ENCODE data around the gene RB1.
"Not testable (repeated sequence)": the region's sequence is repeated elsewhere in the genome, so short reads cannot be mapped to it uniquely, and the experiment has no call there.

Gene RB1

DNA sequence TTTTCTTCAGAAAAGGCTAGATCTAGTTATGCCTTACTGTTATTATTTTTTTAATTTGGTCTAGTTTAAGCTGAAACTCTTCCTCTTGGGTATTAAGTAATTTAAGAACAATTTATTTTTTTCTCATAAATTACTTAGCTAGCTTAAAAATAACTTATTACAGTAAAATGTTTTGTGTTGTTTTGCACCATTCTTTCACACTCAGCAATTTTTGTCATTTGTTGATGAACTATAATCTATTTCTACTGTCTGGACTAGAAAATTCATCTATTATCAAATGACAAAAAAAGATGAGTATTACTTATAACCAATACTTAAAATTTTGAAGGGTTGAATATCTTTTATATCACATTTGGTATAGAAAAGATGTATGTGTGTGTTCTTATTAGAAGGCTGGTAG lies 111.0 kb downstream of the RB1 start:
- Histone ChIP-seq H3K9me3 (ENCODE audit: insufficient read depth, low read depth, low read length) (peaks cover 3% of the 10 kb centered on the region; the same call in 1 of the 2 replicates), H3K4me1 (ENCODE audit: insufficient read depth, low read length) (peaks cover 19% of the 10 kb centered on the region; the same call in 1 of the 2 replicates), H3K4me3 (ENCODE audit: low read length) (no peak overlapping the region), H3K9ac (ENCODE audit: low read depth, low read length) (no peak overlapping the region), H3K27me3 (ENCODE audit: insufficient read depth, low read length) (no peaks in the 10 kb centered on the region), H3K36me3 (ENCODE audit: insufficient read depth, low read depth, low read length) (no peaks in the 10 kb centered on the region), H3K27ac (ENCODE audit: low read length) (no peak overlapping the region)

GRCh38 chr13:48415516-48415915 lies 112.0 kb downstream of the RB1 start:
- no peak overlapping the region for H3K4me3 ChIP-seq (ENCODE audit: low read length)
- no peak overlapping the region for H3K27ac ChIP-seq (ENCODE audit: low read length)
- H3K9me3 ChIP-seq (ENCODE audit: insufficient read depth, low read depth, low read length) = peaks cover 4% of the 10 kb centered on the region; the same call in 1 of the 2 replicates
- no peak overlapping the region for H3K9ac ChIP-seq (ENCODE audit: low read depth, low read length)
- H3K27me3 ChIP-seq (ENCODE audit: insufficient read depth, low read length) = no peaks in the 10 kb centered on the region
- H3K4me1 ChIP-seq (ENCODE audit: insufficient read depth, low read length) = peaks cover 19% of the 10 kb centered on the region; the same call in 1 of the 2 replicates
- H3K36me3 ChIP-seq (ENCODE audit: insufficient read depth, low read depth, low read length) = no peaks in the 10 kb centered on the region

DNA sequence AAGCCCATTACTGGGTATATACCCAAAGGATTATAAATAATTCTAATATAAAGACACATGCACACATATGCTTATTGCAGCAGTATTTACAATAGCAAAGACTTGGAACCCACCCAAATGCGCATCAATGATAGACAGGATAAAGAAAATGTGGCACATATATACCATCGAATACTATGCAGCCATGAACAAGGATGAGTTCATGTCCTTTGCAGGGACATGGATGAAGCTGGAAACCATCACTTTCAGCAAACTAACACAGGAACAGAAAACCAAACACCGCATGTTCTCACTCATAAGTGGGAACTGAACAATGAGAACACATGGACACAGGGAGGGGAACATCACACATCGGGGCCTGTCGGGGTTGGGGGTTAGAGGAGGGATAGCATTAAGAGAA lies 118.5 kb downstream of the RB1 start:
- H3K4me1 ChIP-seq (ENCODE audit: insufficient read depth, low read length); H3K9me3 ChIP-seq (ENCODE audit: insufficient read depth, low read depth, low read length); H3K4me3 ChIP-seq (ENCODE audit: low read length); H3K9ac ChIP-seq (ENCODE audit: low read depth, low read length); H3K27me3 ChIP-seq (ENCODE audit: insufficient read depth, low read length); H3K36me3 ChIP-seq (ENCODE audit: insufficient read depth, low read depth, low read length); H3K27ac ChIP-seq (ENCODE audit: low read length): not testable (repeated sequence)

GRCh38 chr13:48424212-48424611 lies 120.7 kb downstream of the RB1 start:
- Histone ChIP-seq H3K4me3 (ENCODE audit: low read length) (no peak overlapping the region), H3K9me3 (ENCODE audit: insufficient read depth, low read depth, low read length) (peaks cover 3% of the 10 kb centered on the region; the same call in 1 of the 2 replicates)

GRCh38 chr13:48426052-48426451 lies 122.5 kb downstream of the RB1 start:
- Histone ChIP-seq H3K36me3 (ENCODE audit: insufficient read depth, low read depth, low read length) (no peaks in the 10 kb centered on the region), H3K27me3 (ENCODE audit: insufficient read depth, low read length) (no peaks in the 10 kb centered on the region), H3K9me3 (ENCODE audit: insufficient read depth, low read depth, low read length) (no peaks in the 10 kb centered on the region), H3K4me1 (ENCODE audit: insufficient read depth, low read length) (no peaks in the 10 kb centered on the region), H3K27ac (ENCODE audit: low read length) (no peak overlapping the region), H3K4me3 (ENCODE audit: low read length) (no peak overlapping the region), H3K9ac (ENCODE audit: low read depth, low read length) (no peak overlapping the region)

More at GRCh38 chr13:48424212-48424611, 120.7 kb downstream of the RB1 start:
- Histone ChIP-seq H3K27ac (ENCODE audit: low read length) (no peak overlapping the region), H3K9ac (ENCODE audit: low read depth, low read length) (no peak overlapping the region), H3K4me1 (ENCODE audit: insufficient read depth, low read length) (no peaks in the 10 kb centered on the region), H3K36me3 (ENCODE audit: insufficient read depth, low read depth, low read length) (no peaks in the 10 kb centered on the region), H3K27me3 (ENCODE audit: insufficient read depth, low read length) (no peaks in the 10 kb centered on the region)

GRCh38 chr13:48426755-48427298 lies 123.3 kb downstream of the RB1 start:
- H3K4me1 ChIP-seq (ENCODE audit: insufficient read depth, low read length); H3K27ac ChIP-seq (ENCODE audit: low read length); H3K9ac ChIP-seq (ENCODE audit: low read depth, low read length); H3K36me3 ChIP-seq (ENCODE audit: insufficient read depth, low read depth, low read length); H3K4me3 ChIP-seq (ENCODE audit: low read length); H3K27me3 ChIP-seq (ENCODE audit: insufficient read depth, low read length); H3K9me3 ChIP-seq (ENCODE audit: insufficient read depth, low read depth, low read length): not testable (repeated sequence)

DNA sequence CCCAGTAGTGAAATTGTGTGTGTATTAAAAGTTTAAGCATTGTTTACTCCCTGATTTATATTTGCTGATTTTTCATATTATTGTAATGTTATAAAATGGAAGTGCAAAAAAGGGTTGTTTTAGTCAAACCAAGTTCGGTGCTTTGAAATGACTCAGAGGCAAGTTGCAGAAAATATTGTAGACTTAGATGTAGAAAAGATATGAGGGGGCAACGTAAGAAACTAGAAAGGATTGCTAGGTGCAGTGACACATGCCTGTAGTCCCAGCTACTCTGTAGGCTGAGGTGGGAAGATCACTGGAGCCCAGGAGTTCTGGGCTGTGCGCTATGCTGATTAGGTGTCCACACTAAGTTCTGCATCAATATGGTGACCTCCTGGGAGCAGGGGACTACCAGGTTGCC lies 125.5 kb downstream of the RB1 start:
- H3K9me3 ChIP-seq (ENCODE audit: insufficient read depth, low read depth, low read length) = no peaks in the 10 kb centered on the region
- no peak overlapping the region for H3K9ac ChIP-seq (ENCODE audit: low read depth, low read length)
- H3K27ac ChIP-seq (ENCODE audit: low read length) = no peak overlapping the region
- no peaks in the 10 kb centered on the region for H3K4me1 ChIP-seq (ENCODE audit: insufficient read depth, low read length)
- no peak overlapping the region for H3K4me3 ChIP-seq (ENCODE audit: low read length)
- H3K27me3 ChIP-seq (ENCODE audit: insufficient read depth, low read length) = no peaks in the 10 kb centered on the region
- H3K36me3 ChIP-seq (ENCODE audit: insufficient read depth, low read depth, low read length) = no peaks in the 10 kb centered on the region

DNA sequence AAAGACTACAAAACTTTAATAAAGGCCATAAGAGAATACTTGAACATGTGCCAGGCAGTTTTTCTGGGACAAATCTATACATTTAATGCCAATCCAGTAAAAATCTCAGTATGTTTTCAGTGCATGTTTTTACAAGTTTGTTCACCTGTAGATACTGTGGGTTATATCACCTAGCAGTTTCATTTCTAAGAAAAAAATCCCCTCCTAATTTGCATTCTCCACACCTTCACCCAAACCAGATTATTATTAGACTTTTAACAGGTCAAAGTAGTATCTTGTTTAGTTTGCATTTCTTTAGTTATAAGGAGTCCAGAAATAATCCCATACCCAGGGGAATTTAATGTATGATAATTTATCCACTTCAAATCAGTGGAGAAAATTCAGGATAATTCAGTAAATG lies 126.3 kb downstream of the RB1 start:
- Histone ChIP-seq H3K4me1 (ENCODE audit: insufficient read depth, low read length) (no peaks in the 10 kb centered on the region), H3K27me3 (ENCODE audit: insufficient read depth, low read length) (no peaks in the 10 kb centered on the region), H3K9ac (ENCODE audit: low read depth, low read length) (no peak overlapping the region), H3K27ac (ENCODE audit: low read length) (no peak overlapping the region), H3K36me3 (ENCODE audit: insufficient read depth, low read depth, low read length) (no peaks in the 10 kb centered on the region), H3K9me3 (ENCODE audit: insufficient read depth, low read depth, low read length) (no peaks in the 10 kb centered on the region), H3K4me3 (ENCODE audit: low read length) (no peak overlapping the region)

DNA sequence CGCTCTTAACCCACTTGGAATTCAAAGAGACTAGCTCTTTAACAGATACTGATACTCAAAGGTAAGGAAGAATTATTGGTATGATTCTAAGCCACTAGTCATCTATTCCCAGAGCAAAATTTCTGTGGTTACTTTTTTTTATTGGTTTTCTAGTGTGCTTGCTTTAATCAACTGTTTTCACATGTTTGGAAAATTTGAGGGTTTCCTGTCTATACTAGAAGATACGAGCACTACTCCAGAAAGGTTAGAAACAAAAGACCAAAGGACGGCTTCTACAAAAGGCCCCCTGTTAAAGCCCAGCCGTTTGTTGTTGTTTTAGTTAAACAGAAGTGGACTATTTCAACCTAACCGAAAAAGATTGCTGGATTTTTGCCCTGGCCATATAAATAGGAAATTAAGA lies 127.9 kb downstream of the RB1 start:
- no peaks in the 10 kb centered on the region for H3K36me3 ChIP-seq (ENCODE audit: insufficient read depth, low read depth, low read length)
- no peaks in the 10 kb centered on the region for H3K27me3 ChIP-seq (ENCODE audit: insufficient read depth, low read length)
- no peaks in the 10 kb centered on the region for H3K4me1 ChIP-seq (ENCODE audit: insufficient read depth, low read length)
- no peaks in the 10 kb centered on the region for H3K9me3 ChIP-seq (ENCODE audit: insufficient read depth, low read depth, low read length)
- H3K4me3 ChIP-seq (ENCODE audit: low read length) = no peak overlapping the region
- no peak overlapping the region for H3K27ac ChIP-seq (ENCODE audit: low read length)
- H3K9ac ChIP-seq (ENCODE audit: low read depth, low read length) = no peak overlapping the region

DNA sequence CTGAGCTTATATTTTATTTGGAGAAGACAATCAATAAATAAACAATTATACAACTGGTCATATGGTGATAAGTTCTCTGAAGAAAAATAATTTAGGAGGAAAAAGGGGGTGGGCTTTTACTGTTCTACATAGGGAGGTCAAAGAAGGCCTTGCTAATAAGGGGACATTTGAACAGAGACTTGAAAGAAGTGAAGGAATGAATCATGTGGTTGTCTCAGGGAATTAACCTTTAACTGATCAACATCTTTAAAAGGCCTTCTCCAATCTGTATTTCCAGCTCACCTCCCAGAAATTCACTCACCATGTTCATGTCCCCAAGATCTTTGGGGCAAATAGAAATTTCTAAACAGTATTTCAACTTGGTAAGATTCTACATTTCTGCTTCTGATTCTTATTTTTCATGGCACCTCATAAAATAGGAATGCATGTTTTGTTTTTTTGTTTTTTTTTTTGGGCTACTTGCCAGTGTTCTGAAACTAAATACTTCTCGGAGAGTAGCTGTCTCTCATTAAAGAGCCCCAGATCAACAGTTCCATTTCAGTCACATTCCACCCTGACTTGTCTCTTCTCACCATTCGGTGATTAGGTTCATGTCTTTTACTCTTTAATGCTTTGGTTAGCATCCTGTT lies 128.6 kb downstream of the RB1 start:
- Histone ChIP-seq H3K9me3 (ENCODE audit: insufficient read depth, low read depth, low read length) (no peaks in the 10 kb centered on the region), H3K36me3 (ENCODE audit: insufficient read depth, low read depth, low read length) (no peaks in the 10 kb centered on the region), H3K27me3 (ENCODE audit: insufficient read depth, low read length) (no peaks in the 10 kb centered on the region), H3K9ac (ENCODE audit: low read depth, low read length) (no peak overlapping the region), H3K27ac (ENCODE audit: low read length) (no peak overlapping the region), H3K4me1 (ENCODE audit: insufficient read depth, low read length) (no peaks in the 10 kb centered on the region), H3K4me3 (ENCODE audit: low read length) (no peak overlapping the region)

DNA sequence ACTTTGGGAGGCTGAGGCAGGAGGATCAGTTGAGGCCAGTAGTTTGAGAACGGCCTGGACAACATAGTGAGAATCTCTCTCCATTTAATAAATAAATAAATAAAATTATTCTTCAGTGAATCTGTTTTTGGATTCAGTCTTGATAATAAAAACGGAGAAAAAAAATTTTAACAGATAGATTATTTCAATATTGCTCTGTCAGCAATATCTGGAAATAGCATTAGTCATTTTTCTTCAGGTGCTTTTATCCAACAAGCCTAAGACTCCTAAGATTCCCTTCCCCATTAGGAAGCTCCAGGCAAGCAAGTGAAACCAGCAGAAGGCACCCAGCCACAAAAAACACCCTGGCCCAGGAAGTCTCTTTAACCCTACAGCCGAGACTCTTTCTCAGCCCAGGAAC lies 130.6 kb downstream of the RB1 start:
- H3K27me3 ChIP-seq (ENCODE audit: insufficient read depth, low read length) = no peaks in the 10 kb centered on the region
- H3K4me1 ChIP-seq (ENCODE audit: insufficient read depth, low read length) = no peaks in the 10 kb centered on the region
- no peak overlapping the region for H3K4me3 ChIP-seq (ENCODE audit: low read length)
- H3K27ac ChIP-seq (ENCODE audit: low read length) = no peak overlapping the region
- H3K9ac ChIP-seq (ENCODE audit: low read depth, low read length) = no peak overlapping the region
- H3K36me3 ChIP-seq (ENCODE audit: insufficient read depth, low read depth, low read length) = no peaks in the 10 kb centered on the region
- no peaks in the 10 kb centered on the region for H3K9me3 ChIP-seq (ENCODE audit: insufficient read depth, low read depth, low read length)

GRCh38 chr13:48436661-48437288 lies 133.2 kb downstream of the RB1 start:
- H3K27ac ChIP-seq (ENCODE audit: low read length) = no peak overlapping the region
- no peaks in the 10 kb centered on the region for H3K36me3 ChIP-seq (ENCODE audit: insufficient read depth, low read depth, low read length)
- H3K9ac ChIP-seq (ENCODE audit: low read depth, low read length) = no peak overlapping the region
- no peaks in the 10 kb centered on the region for H3K27me3 ChIP-seq (ENCODE audit: insufficient read depth, low read length)
- H3K4me1 ChIP-seq (ENCODE audit: insufficient read depth, low read length) = no peaks in the 10 kb centered on the region
- H3K9me3 ChIP-seq (ENCODE audit: insufficient read depth, low read depth, low read length) = no peaks in the 10 kb centered on the region
- H3K4me3 ChIP-seq (ENCODE audit: low read length) = no peak overlapping the region

Measured in iPS-20b (cell line).